ENCODE results near the gene CDYL2.

The CDYL2 gene

DNA sequence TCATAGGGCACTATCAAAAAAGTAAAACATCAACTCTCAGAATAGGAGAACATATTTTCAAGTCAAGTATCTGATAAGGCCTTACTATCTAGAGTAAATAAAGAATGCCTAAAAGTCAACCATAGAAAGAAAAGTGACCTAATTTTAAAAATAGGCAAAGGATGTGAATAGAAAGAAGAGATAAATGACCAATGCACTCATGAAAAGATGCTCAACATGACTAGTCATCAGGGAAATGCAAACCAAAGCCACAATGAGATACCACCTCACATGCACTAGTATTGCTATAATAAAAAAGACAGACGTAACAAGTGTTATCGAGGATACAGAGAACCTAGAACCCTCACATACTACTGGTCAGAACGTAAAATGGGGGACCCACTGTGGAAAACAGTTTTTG lies 172.8 kb downstream of the CDYL2 start:
- 100% methylated on average over 2 of the region's 3 CpGs; no CpG with 5 or more reads in 1 of the 2 experiments for WGBS, 2 experiments (ENCODE audit: insufficient coverage in 2 of 2)
- Histone ChIP-seq H3K4me3 (ENCODE audit: extremely low read depth, insufficient read depth, low read length, poor library complexity, severe bottlenecking) (no peak overlapping the region), H3K36me3 (ENCODE audit: control insufficient read depth, insufficient read depth, low read length) (no peaks in the 10 kb centered on the region), H3K27ac (ENCODE audit: low read depth, low read length, severe bottlenecking) (no peak overlapping the region), H3K9me3 (ENCODE audit: control insufficient read depth, low read length) (no peaks in the 10 kb centered on the region), H3K4me1 (ENCODE audit: control insufficient read depth, insufficient read depth, low read length, poor library complexity, severe bottlenecking) (no peaks in the 10 kb centered on the region)

DNA sequence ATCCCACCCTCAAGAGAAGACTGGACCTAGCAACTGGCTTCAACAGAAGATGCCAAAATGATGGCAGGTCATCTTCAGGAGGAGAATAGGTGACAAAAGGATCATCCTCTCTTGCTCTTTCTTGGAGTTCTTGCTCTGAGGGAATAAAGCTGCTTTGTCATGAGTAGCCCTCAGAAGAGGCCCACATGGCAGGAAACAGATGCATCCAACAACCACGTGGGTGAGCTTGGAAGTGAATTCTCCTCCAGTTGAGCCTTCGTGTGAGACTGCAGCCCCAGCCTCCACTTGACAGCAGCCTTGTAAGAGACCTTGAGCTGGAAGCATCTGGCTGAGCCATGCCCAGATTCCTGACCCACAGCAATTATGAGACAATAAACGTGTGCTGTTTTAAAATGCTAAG lies 176.1 kb downstream of the CDYL2 start:
- Histone ChIP-seq H3K27ac (ENCODE audit: low read depth, low read length, severe bottlenecking) (no peak overlapping the region), H3K4me1 (ENCODE audit: control insufficient read depth, insufficient read depth, low read length, poor library complexity, severe bottlenecking) (no peaks in the 10 kb centered on the region), H3K36me3 (ENCODE audit: control insufficient read depth, insufficient read depth, low read length) (no peaks in the 10 kb centered on the region), H3K4me3 (ENCODE audit: extremely low read depth, insufficient read depth, low read length, poor library complexity, severe bottlenecking) (no peak overlapping the region), H3K9me3 (ENCODE audit: control insufficient read depth, low read length) (peaks cover 7% of the 10 kb centered on the region)
- 71 to 93% methylated on average over 2 to 3 of the region's 3 CpGs for WGBS, 2 experiments (ENCODE audit: insufficient coverage in 2 of 2)

DNA sequence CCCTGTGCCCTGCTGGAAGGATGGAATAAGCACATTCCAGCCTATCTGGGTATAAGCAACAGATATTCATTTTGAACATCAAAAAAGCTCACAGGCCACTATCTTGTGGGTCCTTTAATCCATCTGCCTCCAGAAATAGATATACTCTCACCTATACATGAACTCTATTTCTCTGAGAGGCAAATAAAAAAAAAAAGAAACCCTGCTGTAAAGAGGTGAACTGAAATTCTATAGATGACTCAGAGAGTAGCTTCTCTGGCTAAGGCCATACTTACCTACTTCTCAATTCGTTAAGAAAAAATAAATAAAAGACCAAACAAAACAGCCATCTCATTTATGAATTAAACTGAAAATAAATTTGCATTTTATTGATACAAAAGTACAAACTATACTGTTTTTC lies 177.3 kb downstream of the CDYL2 start:
- H3K4me3 ChIP-seq (ENCODE audit: extremely low read depth, insufficient read depth, low read length, poor library complexity, severe bottlenecking) = no peak overlapping the region
- no CpG with 5 or more reads among the region's 1 CpG for WGBS, 2 experiments (ENCODE audit: insufficient coverage in 2 of 2)

GRCh38 chr16:80623376-80623775 lies 181.0 kb downstream of the CDYL2 start:
- whole genome bisulfite sequencing, 2 experiments (ENCODE audit: insufficient coverage in 2 of 2) = 98 to 100% methylated on average over 3 to 4 of the region's 4 CpGs
- H3K27ac ChIP-seq (ENCODE audit: low read depth, low read length, severe bottlenecking) = no peak overlapping the region
- H3K36me3 ChIP-seq (ENCODE audit: control insufficient read depth, insufficient read depth, low read length) = no peaks in the 10 kb centered on the region
- no peak overlapping the region for H3K4me3 ChIP-seq (ENCODE audit: extremely low read depth, insufficient read depth, low read length, poor library complexity, severe bottlenecking)
- peaks cover 7% of the 10 kb centered on the region for H3K9me3 ChIP-seq (ENCODE audit: control insufficient read depth, low read length)
- H3K4me1 ChIP-seq (ENCODE audit: control insufficient read depth, insufficient read depth, low read length, poor library complexity, severe bottlenecking) = no peaks in the 10 kb centered on the region

More for the DNA sequence above, 177.3 kb downstream of the CDYL2 start:
- H3K4me1 ChIP-seq (ENCODE audit: control insufficient read depth, insufficient read depth, low read length, poor library complexity, severe bottlenecking) = no peaks in the 10 kb centered on the region
- no peaks in the 10 kb centered on the region for H3K36me3 ChIP-seq (ENCODE audit: control insufficient read depth, insufficient read depth, low read length)
- no peak overlapping the region for H3K27ac ChIP-seq (ENCODE audit: low read depth, low read length, severe bottlenecking)
- H3K9me3 ChIP-seq (ENCODE audit: control insufficient read depth, low read length) = peaks cover 7% of the 10 kb centered on the region

DNA sequence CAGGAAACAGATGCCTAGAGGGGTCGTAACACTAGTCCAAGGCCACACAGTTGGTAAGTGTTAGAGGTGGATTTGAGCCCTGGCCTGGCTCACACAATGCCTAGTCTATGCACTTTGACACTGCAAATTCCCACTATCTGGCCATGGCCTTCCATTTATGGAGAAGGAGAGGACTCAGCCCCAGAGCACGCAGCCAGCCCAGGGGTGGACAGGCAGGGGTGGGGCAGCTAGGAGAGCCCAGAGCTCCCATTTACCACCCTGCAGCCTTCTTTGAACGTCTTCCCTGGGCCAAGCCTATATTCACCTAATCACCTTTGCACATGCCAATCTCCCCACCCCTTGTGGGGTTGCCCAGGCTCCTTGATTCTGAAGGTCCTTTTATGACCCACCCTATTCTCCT lies 182.4 kb downstream of the CDYL2 start:
- Histone ChIP-seq H3K9me3 (ENCODE audit: control insufficient read depth, low read length) (peaks cover 7% of the 10 kb centered on the region), H3K4me3 (ENCODE audit: extremely low read depth, insufficient read depth, low read length, poor library complexity, severe bottlenecking) (no peak overlapping the region), H3K36me3 (ENCODE audit: control insufficient read depth, insufficient read depth, low read length) (no peaks in the 10 kb centered on the region), H3K27ac (ENCODE audit: low read depth, low read length, severe bottlenecking) (no peak overlapping the region), H3K4me1 (ENCODE audit: control insufficient read depth, insufficient read depth, low read length, poor library complexity, severe bottlenecking) (no peaks in the 10 kb centered on the region)
- 70 to 80% methylated on average over 1 to 2 of the region's 3 CpGs for WGBS, 2 experiments (ENCODE audit: insufficient coverage in 2 of 2)

GRCh38 chr16:80620736-80621605 lies 183.4 kb downstream of the CDYL2 start:
- Histone ChIP-seq H3K9me3 (ENCODE audit: control insufficient read depth, low read length) (peaks cover 7% of the 10 kb centered on the region), H3K36me3 (ENCODE audit: control insufficient read depth, insufficient read depth, low read length) (no peaks in the 10 kb centered on the region), H3K27ac (ENCODE audit: low read depth, low read length, severe bottlenecking) (no peak overlapping the region), H3K4me3 (ENCODE audit: extremely low read depth, insufficient read depth, low read length, poor library complexity, severe bottlenecking) (no peak overlapping the region), H3K4me1 (ENCODE audit: control insufficient read depth, insufficient read depth, low read length, poor library complexity, severe bottlenecking) (no peaks in the 10 kb centered on the region)
- 89 to 97% methylated on average over 16 to 17 of the region's 17 CpGs for WGBS, 2 experiments (ENCODE audit: insufficient coverage in 2 of 2)

GRCh38 chr16:80619824-80620223 lies 184.6 kb downstream of the CDYL2 start:
- Histone ChIP-seq H3K4me1 (ENCODE audit: control insufficient read depth, insufficient read depth, low read length, poor library complexity, severe bottlenecking) (peaks cover 10% of the 10 kb centered on the region), H3K36me3 (ENCODE audit: control insufficient read depth, insufficient read depth, low read length) (no peaks in the 10 kb centered on the region), H3K27ac (ENCODE audit: low read depth, low read length, severe bottlenecking) (no peak overlapping the region), H3K9me3 (ENCODE audit: control insufficient read depth, low read length) (peaks cover 7% of the 10 kb centered on the region), H3K4me3 (ENCODE audit: extremely low read depth, insufficient read depth, low read length, poor library complexity, severe bottlenecking) (no peak overlapping the region)
- WGBS, 2 experiments (ENCODE audit: insufficient coverage in 2 of 2) = 68 to 74% methylated on average over 2 to 4 of the region's 4 CpGs

DNA sequence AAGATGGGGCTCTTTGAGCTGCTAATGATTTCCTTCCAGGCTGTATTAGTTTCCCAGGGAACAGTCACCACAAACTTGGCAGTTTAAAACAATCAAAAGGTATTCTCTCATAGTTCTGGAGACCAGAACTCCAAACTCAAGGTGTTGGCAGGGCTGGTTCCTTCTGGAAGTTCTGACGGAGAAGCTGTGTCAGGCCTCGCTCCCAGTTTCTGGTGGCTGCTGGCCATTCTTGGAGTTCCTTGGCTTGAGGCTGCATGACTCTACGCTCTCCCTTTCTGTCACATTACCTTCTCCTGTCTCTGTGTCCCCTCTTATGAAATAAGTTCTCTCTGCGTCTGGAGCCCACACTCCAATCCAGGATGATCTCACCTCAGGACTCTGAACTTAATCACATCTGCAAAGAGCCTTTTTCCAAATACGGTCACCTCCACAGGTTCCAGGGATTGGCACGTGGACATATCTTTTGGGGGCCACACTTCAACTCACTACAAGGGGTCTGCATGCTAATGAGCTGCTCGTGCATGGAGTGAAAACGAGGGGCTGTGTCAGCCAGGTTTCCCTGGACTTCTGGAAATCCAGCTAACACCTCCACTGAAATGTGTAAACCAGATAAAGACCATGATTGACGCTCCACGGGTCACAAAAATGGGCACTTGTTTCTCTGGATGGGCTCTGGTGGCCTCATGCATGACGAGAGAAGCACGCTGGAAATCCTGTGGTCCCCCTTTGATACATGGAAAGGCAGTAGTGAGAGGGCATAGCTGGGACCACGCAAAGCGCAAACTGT lies 185.3 kb downstream of the CDYL2 start:
- 88 to 94% methylated on average over 12 to 13 of the region's 14 CpGs for WGBS, 2 experiments (ENCODE audit: insufficient coverage in 2 of 2)
- H3K36me3 ChIP-seq (ENCODE audit: control insufficient read depth, insufficient read depth, low read length) = no peaks in the 10 kb centered on the region
- H3K4me1 ChIP-seq (ENCODE audit: control insufficient read depth, insufficient read depth, low read length, poor library complexity, severe bottlenecking) = peaks cover 11% of the 10 kb centered on the region
- no peak overlapping the region for H3K4me3 ChIP-seq (ENCODE audit: extremely low read depth, insufficient read depth, low read length, poor library complexity, severe bottlenecking)
- H3K9me3 ChIP-seq (ENCODE audit: control insufficient read depth, low read length) = peaks cover 5% of the 10 kb centered on the region
- no peak overlapping the region for H3K27ac ChIP-seq (ENCODE audit: low read depth, low read length, severe bottlenecking)

- Histone ChIP-seq H3K27ac (ENCODE audit: low read depth, low read length, severe bottlenecking) (no peak overlapping the region), H3K4me3 (ENCODE audit: extremely low read depth, insufficient read depth, low read length, poor library complexity, severe bottlenecking) (no peak overlapping the region), H3K4me1 (ENCODE audit: control insufficient read depth, insufficient read depth, low read length, poor library complexity, severe bottlenecking) (peaks cover 11% of the 10 kb centered on the region), H3K36me3 (ENCODE audit: control insufficient read depth, insufficient read depth, low read length) (no peaks in the 10 kb centered on the region), H3K9me3 (ENCODE audit: control insufficient read depth, low read length) (peaks cover 5% of the 10 kb centered on the region)
- WGBS, 2 experiments (ENCODE audit: insufficient coverage in 2 of 2) = 92 to 97% methylated on average over 2 to 3 of the region's 3 CpGs
Observed at GRCh38 chr16:80616362-80616761, 188.0 kb downstream of the CDYL2 start.

DNA sequence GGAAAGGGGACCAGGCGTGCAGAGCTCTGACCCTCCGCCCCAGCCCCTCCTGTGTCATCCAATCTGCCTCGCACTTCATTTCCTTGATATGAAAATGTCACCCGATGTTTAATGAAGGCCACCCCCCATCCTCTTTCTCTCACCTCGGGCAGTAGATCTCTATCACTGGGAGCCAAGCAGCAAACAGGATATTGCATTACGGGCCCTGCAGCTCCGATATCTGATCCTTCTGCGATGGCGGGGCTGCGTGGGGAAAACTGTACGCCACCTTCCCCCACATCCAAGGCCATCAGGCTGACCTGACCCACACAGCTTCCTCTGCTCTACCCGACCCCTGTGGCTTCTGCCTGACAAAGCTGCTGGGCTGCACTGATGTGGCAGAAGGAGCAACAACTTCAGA lies 188.7 kb downstream of the CDYL2 start:
- H3K4me3 ChIP-seq (ENCODE audit: extremely low read depth, insufficient read depth, low read length, poor library complexity, severe bottlenecking) = no peak overlapping the region
- H3K9me3 ChIP-seq (ENCODE audit: control insufficient read depth, low read length) = peaks cover 5% of the 10 kb centered on the region
- H3K36me3 ChIP-seq (ENCODE audit: control insufficient read depth, insufficient read depth, low read length) = no peaks in the 10 kb centered on the region
- WGBS, 2 experiments (ENCODE audit: insufficient coverage in 2 of 2) = 88 to 94% methylated on average over 11 of the region's 12 CpGs
- H3K27ac ChIP-seq (ENCODE audit: low read depth, low read length, severe bottlenecking) = no peak overlapping the region
- peaks cover 11% of the 10 kb centered on the region for H3K4me1 ChIP-seq (ENCODE audit: control insufficient read depth, insufficient read depth, low read length, poor library complexity, severe bottlenecking)
